Medulla oblongata (tissue), 1 donor: ENCODE results near the gene PYY.
"Not testable (repeated sequence)": the region's sequence is repeated elsewhere in the genome, so short reads cannot be mapped to it uniquely, and the experiment has no call there.

ENCODE experiments used
- DNase-seq: peaks from one replicate; pipeline ENCODE4 v3.0.0-alpha.2; 2015; ENCODE audit errors: extremely low spot score

Gene PYY

GRCh38 chr17:43953746-43954145 lies at the start of gene PYY:
Gene PYY, minus strand, starts transcription at chr17:43953940. Its CDS starts 457 bp downstream, at chr17:43953483.
- DNase-seq, result no peak

- DNase-seq, result no peak
Measured at GRCh38 chr17:44002141-44002848, 48.6 kb upstream of the PYY start.

GRCh38 chr17:44001461-44001920 lies 47.8 kb upstream of the PYY start:
- no peak for DNase-seq

- DNase-seq, result no peak
Measured at GRCh38 chr17:44000871-44001460, 47.2 kb upstream of the PYY start.

GRCh38 chr17:44000141-44000860 lies 46.6 kb upstream of the PYY start:
- DNase-seq, result no peak

GRCh38 chr17:43999024-43999423 lies 45.3 kb upstream of the PYY start:
- no peak for DNase-seq

GRCh38 chr17:43998552-43998951 lies 44.8 kb upstream of the PYY start:
- DNase-seq, result no peak

- not testable (repeated sequence) for DNase-seq
Measured at GRCh38 chr17:43997180-43997579, 43.4 kb upstream of the PYY start.

GRCh38 chr17:43995150-43995471 lies 41.4 kb upstream of the PYY start:
- no peak for DNase-seq

- peak; percentile 72 for DNase-seq
Measured at GRCh38 chr17:43994272-43995149, 40.8 kb upstream of the PYY start.

- DNase-seq, result no peak
Measured at GRCh38 chr17:43992641-43993040, 38.9 kb upstream of the PYY start.

- DNase-seq, result no peak
Measured at GRCh38 chr17:43988301-43988700, 34.6 kb upstream of the PYY start.

- no peak for DNase-seq
Measured at GRCh38 chr17:43987131-43988021, 33.6 kb upstream of the PYY start.

- no peak for DNase-seq
Measured at GRCh38 chr17:43986225-43986981, 32.7 kb upstream of the PYY start.

- no peak for DNase-seq
Measured at GRCh38 chr17:43984521-43984920, 30.8 kb upstream of the PYY start.

- DNase-seq, result no peak
Measured at GRCh38 chr17:43983515-43984411, 30.0 kb upstream of the PYY start.

- DNase-seq, result no peak
Measured at GRCh38 chr17:43983196-43983514, 29.4 kb upstream of the PYY start.

GRCh38 chr17:43982171-43982570 lies 28.4 kb upstream of the PYY start:
- DNase-seq, result no peak

- no peak for DNase-seq
Measured at GRCh38 chr17:43979671-43980070, 25.9 kb upstream of the PYY start.
